ENCODE results near the gene CLCN1.

- TF ChIP-seq, protein P1, sequence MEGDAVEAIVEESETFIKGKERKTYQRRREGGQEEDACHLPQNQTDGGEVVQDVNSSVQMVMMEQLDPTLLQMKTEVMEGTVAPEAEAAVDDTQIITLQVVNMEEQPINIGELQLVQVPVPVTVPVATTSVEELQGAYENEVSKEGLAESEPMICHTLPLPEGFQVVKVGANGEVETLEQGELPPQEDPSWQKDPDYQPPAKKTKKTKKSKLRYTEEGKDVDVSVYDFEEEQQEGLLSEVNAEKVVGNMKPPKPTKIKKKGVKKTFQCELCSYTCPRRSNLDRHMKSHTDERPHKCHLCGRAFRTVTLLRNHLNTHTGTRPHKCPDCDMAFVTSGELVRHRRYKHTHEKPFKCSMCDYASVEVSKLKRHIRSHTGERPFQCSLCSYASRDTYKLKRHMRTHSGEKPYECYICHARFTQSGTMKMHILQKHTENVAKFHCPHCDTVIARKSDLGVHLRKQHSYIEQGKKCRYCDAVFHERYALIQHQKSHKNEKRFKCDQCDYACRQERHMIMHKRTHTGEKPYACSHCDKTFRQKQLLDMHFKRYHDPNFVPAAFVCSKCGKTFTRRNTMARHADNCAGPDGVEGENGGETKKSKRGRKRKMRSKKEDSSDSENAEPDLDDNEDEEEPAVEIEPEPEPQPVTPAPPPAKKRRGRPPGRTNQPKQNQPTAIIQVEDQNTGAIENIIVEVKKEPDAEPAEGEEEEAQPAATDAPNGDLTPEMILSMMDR (IDR thresholded peaks at IDR 0.05): no peak
- no peak for TF ChIP-seq POLR2A (IDR thresholded peaks at IDR 0.05)
Measured at GRCh38 chr7:143343596-143343995, 27.7 kb downstream of the CLCN1 start.

Measured in suprapubic skin (tissue), 3 donors.